Nephron progenitor cell (in vitro differentiated cells): ENCODE data around the gene RPTOR.

Source experiments
- DNase-seq: peaks from one replicate; pipeline ENCODE4 v3.0.0; 2021
- H3K27ac Mint-ChIP-seq: 2 replicates; pipeline ENCODE4 v1.8.0; 2021; ENCODE audit warnings: mild to moderate bottlenecking, moderate library complexity, mixed read lengths
- H3K27me3 Mint-ChIP-seq: 2 replicates; pipeline ENCODE4 v1.8.0; 2021; ENCODE audit warnings: mild to moderate bottlenecking, low read depth, mixed read lengths; ENCODE audit not compliant: poor library complexity
- H3K36me3 Mint-ChIP-seq: 2 replicates; pipeline ENCODE4 v1.8.0; 2021; ENCODE audit warnings: low read depth, mixed read lengths
- H3K4me1 Mint-ChIP-seq: 2 replicates; pipeline ENCODE4 v1.8.0; 2021; ENCODE audit warnings: mixed read lengths
- H3K4me3 Mint-ChIP-seq: 2 replicates; pipeline ENCODE4 v1.8.0; 2021; ENCODE audit warnings: mild to moderate bottlenecking, moderate library complexity, mixed read lengths
- H3K9me3 Mint-ChIP-seq: 2 replicates; pipeline ENCODE4 v1.8.0; 2021; ENCODE audit warnings: mild to moderate bottlenecking, moderate library complexity, mixed read lengths
- TF ChIP-seq, protein P1 (sequence below): fragments of 200-600 bp; sonication (generic); IDR thresholded peaks from 2 replicates; pipeline ENCODE4 v1.5.0; 2021; ENCODE audit warnings: antibody characterized with exemption

RPTOR gene

GRCh38 chr17:80786887-80787286 lies 242.2 kb downstream of the RPTOR start:
- no peak overlapping the region for H3K4me3 Mint-ChIP-seq
- H3K27ac Mint-ChIP-seq: no peak overlapping the region
- no peak for DNase-seq
- H3K27me3 Mint-ChIP-seq: peaks cover 4% of the 10 kb centered on the region
- H3K4me1 Mint-ChIP-seq: peaks cover 62% of the 10 kb centered on the region
- peaks cover 8% of the 10 kb centered on the region for H3K9me3 Mint-ChIP-seq
- TF ChIP-seq, protein P1, sequence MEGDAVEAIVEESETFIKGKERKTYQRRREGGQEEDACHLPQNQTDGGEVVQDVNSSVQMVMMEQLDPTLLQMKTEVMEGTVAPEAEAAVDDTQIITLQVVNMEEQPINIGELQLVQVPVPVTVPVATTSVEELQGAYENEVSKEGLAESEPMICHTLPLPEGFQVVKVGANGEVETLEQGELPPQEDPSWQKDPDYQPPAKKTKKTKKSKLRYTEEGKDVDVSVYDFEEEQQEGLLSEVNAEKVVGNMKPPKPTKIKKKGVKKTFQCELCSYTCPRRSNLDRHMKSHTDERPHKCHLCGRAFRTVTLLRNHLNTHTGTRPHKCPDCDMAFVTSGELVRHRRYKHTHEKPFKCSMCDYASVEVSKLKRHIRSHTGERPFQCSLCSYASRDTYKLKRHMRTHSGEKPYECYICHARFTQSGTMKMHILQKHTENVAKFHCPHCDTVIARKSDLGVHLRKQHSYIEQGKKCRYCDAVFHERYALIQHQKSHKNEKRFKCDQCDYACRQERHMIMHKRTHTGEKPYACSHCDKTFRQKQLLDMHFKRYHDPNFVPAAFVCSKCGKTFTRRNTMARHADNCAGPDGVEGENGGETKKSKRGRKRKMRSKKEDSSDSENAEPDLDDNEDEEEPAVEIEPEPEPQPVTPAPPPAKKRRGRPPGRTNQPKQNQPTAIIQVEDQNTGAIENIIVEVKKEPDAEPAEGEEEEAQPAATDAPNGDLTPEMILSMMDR: no peak
- peaks cover 17% of the 10 kb centered on the region for H3K36me3 Mint-ChIP-seq

GRCh38 chr17:80787881-80788280 lies 243.2 kb downstream of the RPTOR start:
- TF ChIP-seq, protein P1: no peak
- H3K4me3 Mint-ChIP-seq: no peak overlapping the region
- no peak for DNase-seq
- H3K27me3 Mint-ChIP-seq: no peaks in the 10 kb centered on the region
- peaks cover 17% of the 10 kb centered on the region for H3K36me3 Mint-ChIP-seq
- peaks cover 8% of the 10 kb centered on the region for H3K9me3 Mint-ChIP-seq
- H3K4me1 Mint-ChIP-seq: peaks cover 54% of the 10 kb centered on the region
- H3K27ac Mint-ChIP-seq: no peak overlapping the region

DNA sequence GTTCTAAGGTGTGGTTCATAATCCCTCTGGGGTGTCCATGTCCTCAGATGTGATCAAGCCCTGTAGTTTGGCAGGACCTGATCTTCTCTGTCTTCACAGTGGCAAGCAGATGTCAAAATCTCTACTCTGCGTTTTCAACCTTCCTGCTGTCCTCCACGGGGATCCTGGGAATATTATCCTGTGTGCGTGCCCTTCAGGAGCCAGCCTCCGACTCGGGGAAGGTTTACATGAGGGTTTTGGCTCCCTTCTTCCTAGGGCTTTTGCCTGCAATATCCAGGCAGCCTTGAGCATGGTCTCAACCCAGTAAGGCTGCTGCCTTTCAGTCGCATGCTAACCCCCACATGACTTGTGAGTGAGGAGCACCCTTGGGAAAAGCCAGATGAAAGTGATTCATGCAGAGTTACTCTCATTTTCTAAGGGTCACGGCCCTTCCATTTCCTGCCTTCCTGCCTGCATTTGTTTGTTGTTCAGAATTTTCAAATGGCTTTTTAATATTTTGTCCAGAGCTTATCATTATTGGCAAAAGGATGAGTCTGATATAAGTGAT lies 244.8 kb downstream of the RPTOR start:
- peak overlapping the region; percentile 90 for H3K27ac Mint-ChIP-seq
- peaks cover 52% of the 10 kb centered on the region for H3K4me1 Mint-ChIP-seq
- TF ChIP-seq, protein P1: no peak
- no peak for DNase-seq
- no peaks in the 10 kb centered on the region for H3K27me3 Mint-ChIP-seq
- peaks cover 8% of the 10 kb centered on the region for H3K9me3 Mint-ChIP-seq
- H3K36me3 Mint-ChIP-seq: peaks cover 27% of the 10 kb centered on the region
- H3K4me3 Mint-ChIP-seq: peak overlapping the region; percentile 26

DNA sequence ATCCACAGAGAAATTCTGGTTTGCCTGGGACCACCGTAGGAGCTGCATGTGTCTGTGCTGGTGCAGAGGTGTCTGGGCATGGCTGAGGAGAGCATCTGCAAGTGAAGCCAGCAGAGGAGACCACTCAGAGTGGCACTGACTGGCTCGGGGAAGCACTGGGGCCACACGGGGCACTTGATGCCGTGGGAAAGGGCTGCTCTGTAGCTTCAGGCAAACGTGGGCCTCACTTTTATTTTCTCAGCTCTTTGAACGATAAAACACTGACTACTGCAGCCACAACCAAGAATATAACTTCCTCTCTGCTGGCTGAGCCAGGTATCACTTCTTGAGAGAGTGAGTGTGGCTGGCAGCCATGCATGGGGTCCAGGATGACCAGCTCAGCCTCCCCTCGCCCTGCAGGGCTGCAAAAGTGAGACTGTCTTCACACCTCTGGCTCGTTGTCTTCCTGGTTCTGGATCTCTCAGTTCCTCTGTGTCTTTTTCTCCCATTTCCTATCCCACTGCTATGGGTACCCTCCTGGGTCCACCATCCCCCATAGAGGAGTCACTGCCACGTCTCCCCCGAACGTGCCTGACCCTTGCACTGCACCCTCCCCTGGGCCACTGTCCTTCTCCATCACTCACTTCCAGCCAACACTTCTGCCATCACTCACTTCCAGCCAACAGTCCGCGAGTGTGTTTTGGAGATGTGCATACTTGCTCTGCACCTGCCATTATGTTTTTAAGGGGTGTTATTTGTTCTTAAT lies 245.6 kb downstream of the RPTOR start:
- DNase-seq: no peak
- Mint-ChIP-seq H3K9me3 (peaks cover 8% of the 10 kb centered on the region), H3K27me3 (no peaks in the 10 kb centered on the region), H3K36me3 (peaks cover 33% of the 10 kb centered on the region), H3K4me1 (peaks cover 57% of the 10 kb centered on the region), H3K27ac (peak overlapping the region; percentile 24), H3K4me3 (no peak overlapping the region)
- TF ChIP-seq, protein P1: no peak

GRCh38 chr17:80790981-80791742 lies 246.5 kb downstream of the RPTOR start:
- Mint-ChIP-seq H3K4me1 (peaks cover 50% of the 10 kb centered on the region), H3K27ac (peak overlapping the region; percentile 86), H3K4me3 (no peak overlapping the region), H3K9me3 (peaks cover 12% of the 10 kb centered on the region), H3K27me3 (no peaks in the 10 kb centered on the region), H3K36me3 (peaks cover 42% of the 10 kb centered on the region)
- no peak for DNase-seq
- TF ChIP-seq, protein P1: no peak
